C4-2B (cell line): Measurements from ENCODE around the gene RNF149.
A peak's percentile ranks its signal among the peaks of the same experiment; 100 is the strongest.

Source experiments
- CTCF ChIP-seq: fragments of 450-650 bp; conservative IDR thresholded peaks from 2 replicates; pipeline ENCODE4 v1.5.1; 2017; ENCODE audit warnings: mild to moderate bottlenecking
- ZFX ChIP-seq: fragments of 450-650 bp; IDR thresholded peaks from 2 replicates; pipeline ENCODE4 v1.6.1; 2017

- peak; percentile 71 for TF ChIP-seq CTCF
- TF ChIP-seq ZFX = no peak
Observed at GRCh38 chr2:101277111-101277510, 31.4 kb downstream of the RNF149 start.
